Thymus (tissue), 11 donors: ENCODE results near the gene NTM. TPM values are rescaled to one million over a fixed set of nuclear protein-coding genes. Genes with fewer than 3 reads are reported as not detected.

Source experiments
- DNase-seq, 9 donors: peaks; one replicate each; pipeline ENCODE4 v3.0.0-alpha.2; 2013; ENCODE audit warnings: low spot score in 9 of 9, low read depth in 6 of 9, missing footprints in 1 of 9
- H3K27ac ChIP-seq, 2 donors: one replicate each; pipeline ENCODE4 v1.5.1; 2013; ENCODE audit warnings: control low read depth in 1 of 2, low read depth in 1 of 2, low read length in 1 of 2, mild to moderate bottlenecking in 1 of 2, moderate library complexity in 1 of 2
- H3K27me3 ChIP-seq, 2 donors: one replicate each; pipeline ENCODE4 v1.5.1; 2013; ENCODE audit warnings: low read length in 1 of 2; ENCODE audit not compliant: control insufficient read depth in 2 of 2, insufficient read depth in 1 of 2
- H3K36me3 ChIP-seq, 2 donors: one replicate each; pipeline ENCODE4 v1.5.1; 2013; ENCODE audit warnings: low read length in 1 of 2, mild to moderate bottlenecking in 1 of 2, moderate library complexity in 1 of 2; ENCODE audit not compliant: control insufficient read depth in 2 of 2, insufficient read depth in 2 of 2
- H3K4me1 ChIP-seq, 2 donors: one replicate each; pipeline ENCODE4 v1.5.1; 2013; ENCODE audit warnings: low read length in 2 of 2; ENCODE audit not compliant: control insufficient read depth in 2 of 2, insufficient read depth in 2 of 2
- H3K4me3 ChIP-seq, 2 donors: one replicate each; pipeline ENCODE4 v1.5.1; 2013; ENCODE audit warnings: low read length in 2 of 2, control low read depth in 1 of 2, mild to moderate bottlenecking in 1 of 2
- H3K9me3 ChIP-seq, 2 donors: one replicate each; pipeline ENCODE4 v1.5.1; 2013; ENCODE audit warnings: low read length in 1 of 2, mild to moderate bottlenecking in 1 of 2; ENCODE audit not compliant: control insufficient read depth in 2 of 2, insufficient read depth in 1 of 2
- WGBS: extraction: QIAGEN DNeasy Blood & Tissue Kit; methylation state at CpG from one replicate; pipeline ENCODE4 v1.1.7; 2013; 5-methylcytosine and 5-hydroxymethylcytosine counted together
- polyA plus RNA-seq: library from polyadenylated mRNA; stranded (reverse); fragments of 200-250 nt; gene quantifications from one replicate; pipeline ENCODE4 v1.2.3, GENCODE V29; 2013
- total RNA-seq: library from RNA; stranded (reverse); fragments of 120-200 nt; gene quantifications from one replicate; pipeline ENCODE4 v1.2.4, GENCODE V29; 2013
- donor health status: healthy.

The NTM gene
- total and polyA plus RNA-seq, 2 donors: 0.18 to 0.47 TPM

GRCh38 chr11:132119573-132119972, 749.2 kb downstream of the NTM start:
- Histone ChIP-seq H3K27ac (no peak overlapping the region), H3K36me3 (no peaks in the 10 kb centered on the region), H3K27me3 (no peaks in the 10 kb centered on the region), H3K9me3 (no peaks in the 10 kb centered on the region), H3K4me1 (no peaks in the 10 kb centered on the region), H3K4me3 (no peak overlapping the region)
- no peak for DNase-seq
- WGBS: 91% methylated on average over 4 of the region's 4 CpGs

- H3K27ac ChIP-seq: no peak overlapping the region
- H3K27me3 ChIP-seq: peaks cover 0 to 2% of the 10 kb centered on the region in 2 donors
- 70% methylated on average over 4 of the region's 4 CpGs for WGBS
- H3K4me1 ChIP-seq: no peaks in the 10 kb centered on the region
- no peaks in the 10 kb centered on the region for H3K36me3 ChIP-seq
- no peaks in the 10 kb centered on the region for H3K9me3 ChIP-seq
- DNase-seq: no peak
- H3K4me3 ChIP-seq: no peak overlapping the region
Measured at GRCh38 chr11:132122735-132123134, 752.3 kb downstream of the NTM start.

- DNase-seq: no peak
- Histone ChIP-seq H3K9me3 (no peaks in the 10 kb centered on the region), H3K27ac (no peak overlapping the region), H3K27me3 (peaks cover 0 to 2% of the 10 kb centered on the region in 2 donors), H3K4me1 (no peaks in the 10 kb centered on the region), H3K4me3 (no peak overlapping the region), H3K36me3 (no peaks in the 10 kb centered on the region)
- WGBS: 74% methylated on average over 10 of the region's 10 CpGs
Measured at GRCh38 chr11:132123449-132123848, 753.0 kb downstream of the NTM start.

GRCh38 chr11:132123854-132124835, 753.7 kb downstream of the NTM start:
- Histone ChIP-seq H3K4me1 (no peaks in the 10 kb centered on the region), H3K27me3 (peaks cover 0 to 2% of the 10 kb centered on the region in 2 donors), H3K27ac (no peak overlapping the region), H3K4me3 (no peak overlapping the region), H3K36me3 (no peaks in the 10 kb centered on the region), H3K9me3 (no peaks in the 10 kb centered on the region)
- WGBS: 87% methylated on average over 21 of the region's 21 CpGs
- no peak for DNase-seq

- Histone ChIP-seq H3K36me3 (no peaks in the 10 kb centered on the region), H3K9me3 (no peaks in the 10 kb centered on the region), H3K27ac (no peak overlapping the region), H3K4me1 (no peaks in the 10 kb centered on the region), H3K4me3 (no peak overlapping the region), H3K27me3 (peaks cover 0 to 2% of the 10 kb centered on the region in 2 donors)
- WGBS: 24% methylated on average over 22 of the region's 22 CpGs
- DNase-seq: peak in 1 of 9 donors; percentile 2
Measured at GRCh38 chr11:132125988-132126871, 755.8 kb downstream of the NTM start.

GRCh38 chr11:132126973-132127899, 756.8 kb downstream of the NTM start:
- no peaks in the 10 kb centered on the region for H3K4me1 ChIP-seq
- H3K36me3 ChIP-seq: no peaks in the 10 kb centered on the region
- H3K27me3 ChIP-seq: peaks cover 0 to 2% of the 10 kb centered on the region in 2 donors
- WGBS: 63% methylated on average over 19 of the region's 19 CpGs
- peak in 1 of 9 donors; percentile 16 for DNase-seq
- no peak overlapping the region for H3K4me3 ChIP-seq
- no peaks in the 10 kb centered on the region for H3K9me3 ChIP-seq
- H3K27ac ChIP-seq: no peak overlapping the region

- Histone ChIP-seq H3K27ac (no peak overlapping the region), H3K4me1 (no peaks in the 10 kb centered on the region), H3K9me3 (no peaks in the 10 kb centered on the region), H3K27me3 (peaks cover 0 to 2% of the 10 kb centered on the region in 2 donors), H3K36me3 (no peaks in the 10 kb centered on the region), H3K4me3 (no peak overlapping the region)
- WGBS: 95% methylated on average over 2 of the region's 2 CpGs
- DNase-seq: no peak
Measured at GRCh38 chr11:132127900-132128288, 757.5 kb downstream of the NTM start.

- H3K4me1 ChIP-seq: no peaks in the 10 kb centered on the region
- no peak overlapping the region for H3K4me3 ChIP-seq
- H3K36me3 ChIP-seq: no peaks in the 10 kb centered on the region
- H3K9me3 ChIP-seq: no peaks in the 10 kb centered on the region
- no peak overlapping the region for H3K27ac ChIP-seq
- DNase-seq: no peak
- 71% methylated on average over 4 of the region's 4 CpGs for WGBS
- H3K27me3 ChIP-seq: peaks cover 0 to 2% of the 10 kb centered on the region in 2 donors
Measured at GRCh38 chr11:132131047-132131446, 760.6 kb downstream of the NTM start.
